Skeletal muscle satellite cell (primary cell): ENCODE data around the gene FAM181B. TPM values are rescaled to one million over a fixed set of nuclear protein-coding genes. Genes with fewer than 3 reads are reported as not detected.

Experiments
- H3K27me3 ChIP-seq: 2 replicates; pipeline ENCODE4 v1.7.0; 2013; ENCODE audit warnings: low read length; ENCODE audit not compliant: control insufficient read depth, insufficient read depth
- H3K36me3 ChIP-seq: 2 replicates; pipeline ENCODE4 v1.7.0; 2013; ENCODE audit warnings: mild to moderate bottlenecking, control low read depth, low read length; ENCODE audit not compliant: insufficient read depth
- H3K4me1 ChIP-seq: 2 replicates; pipeline ENCODE4 v1.7.0; 2013; ENCODE audit warnings: low read length; ENCODE audit not compliant: control insufficient read depth, insufficient read depth
- H3K4me2 ChIP-seq: 2 replicates; pipeline ENCODE4 v1.7.0; 2013; ENCODE audit warnings: mild to moderate bottlenecking, low read length
- H3K4me3 ChIP-seq: 2 replicates; pipeline ENCODE4 v1.7.0; 2013; ENCODE audit warnings: low read length
- H3K9ac ChIP-seq: 2 replicates; pipeline ENCODE4 v1.7.0; 2013; ENCODE audit warnings: mild to moderate bottlenecking, low read depth, low read length, moderate library complexity
- H3K9me3 ChIP-seq: replicated peaks from 2 replicates; pipeline ENCODE4 v1.7.0; 2013; ENCODE audit warnings: mild to moderate bottlenecking, control low read depth, low read length
- total RNA-seq: library from RNA; depleted of rRNA; stranded (reverse); fragments of >200 nt; gene quantifications from 2 replicates; pipeline ENCODE4 v1.2.3, GENCODE V29; 2012; rRNA removed

Gene FAM181B
- total RNA-seq, result not detected in 2 replicates

GRCh38 chr11:82733444-82734119 is at the start of gene FAM181B:
Gene FAM181B (minus strand): TSS chr11:82733864. CDS start chr11:82733729, 135 bp downstream.
- Histone ChIP-seq H3K9ac (no peak within 1 kb of the TSS), H3K27me3 (peaks cover 84% of the 10 kb centered on the region)

GRCh38 chr11:82782825-82783374 is 49.2 kb upstream of the FAM181B start:
- H3K4me1 ChIP-seq, result no peaks in the 10 kb centered on the region
- no peak overlapping the region for H3K4me3 ChIP-seq
- no peak overlapping the region for H3K9ac ChIP-seq
- H3K4me2 ChIP-seq, result no peak overlapping the region
- H3K27me3 ChIP-seq, result no peaks in the 10 kb centered on the region
- no peaks in the 10 kb centered on the region for H3K36me3 ChIP-seq
- no peaks in the 10 kb centered on the region for H3K9me3 ChIP-seq

More at GRCh38 chr11:82733444-82734119, at the start of gene FAM181B:
- Histone ChIP-seq H3K36me3 (no peaks in the 10 kb centered on the region), H3K4me1 (no peaks in the 10 kb centered on the region), H3K4me3 (peak within 1 kb of the TSS; percentile 66), H3K4me2 (peak within 1 kb of the TSS; percentile 83), H3K9me3 (no peaks in the 10 kb centered on the region)

- Histone ChIP-seq H3K27me3 (no peaks in the 10 kb centered on the region), H3K9me3 (no peaks in the 10 kb centered on the region), H3K36me3 (no peaks in the 10 kb centered on the region)
Observed at GRCh38 chr11:82778776-82779175, 45.1 kb upstream of the FAM181B start.

GRCh38 chr11:82776377-82776776 is 42.7 kb upstream of the FAM181B start:
- Histone ChIP-seq H3K4me3 (no peak overlapping the region), H3K36me3 (no peaks in the 10 kb centered on the region), H3K9me3 (no peaks in the 10 kb centered on the region), H3K4me1 (peaks cover 6% of the 10 kb centered on the region), H3K4me2 (no peak overlapping the region), H3K9ac (no peak overlapping the region), H3K27me3 (no peaks in the 10 kb centered on the region)

More at GRCh38 chr11:82778776-82779175, 45.1 kb upstream of the FAM181B start:
- Histone ChIP-seq H3K9ac (no peak overlapping the region), H3K4me1 (peaks cover 6% of the 10 kb centered on the region), H3K4me3 (no peak overlapping the region), H3K4me2 (no peak overlapping the region)

- Histone ChIP-seq H3K4me3 (no peak overlapping the region), H3K27me3 (no peaks in the 10 kb centered on the region), H3K36me3 (no peaks in the 10 kb centered on the region), H3K9ac (no peak overlapping the region), H3K9me3 (no peaks in the 10 kb centered on the region), H3K4me1 (peaks cover 6% of the 10 kb centered on the region), H3K4me2 (peak overlapping the region; percentile 29)
Observed at GRCh38 chr11:82775736-82776346, 42.2 kb upstream of the FAM181B start.

- Histone ChIP-seq H3K9me3 (no peaks in the 10 kb centered on the region), H3K4me3 (no peak overlapping the region), H3K27me3 (no peaks in the 10 kb centered on the region)
Observed at GRCh38 chr11:82775218-82775617, 41.6 kb upstream of the FAM181B start.

GRCh38 chr11:82771781-82772180 is 38.1 kb upstream of the FAM181B start:
- no peaks in the 10 kb centered on the region for H3K9me3 ChIP-seq
- H3K27me3 ChIP-seq, result peaks cover 4% of the 10 kb centered on the region
- H3K4me3 ChIP-seq, result no peak overlapping the region
- no peaks in the 10 kb centered on the region for H3K36me3 ChIP-seq
- H3K4me2 ChIP-seq, result no peak overlapping the region
- no peak overlapping the region for H3K9ac ChIP-seq
- peaks cover 6% of the 10 kb centered on the region for H3K4me1 ChIP-seq

More at GRCh38 chr11:82775218-82775617, 41.6 kb upstream of the FAM181B start:
- Histone ChIP-seq H3K36me3 (no peaks in the 10 kb centered on the region), H3K9ac (no peak overlapping the region), H3K4me1 (peaks cover 6% of the 10 kb centered on the region), H3K4me2 (no peak overlapping the region)

GRCh38 chr11:82767123-82767522 is 33.5 kb upstream of the FAM181B start:
- Histone ChIP-seq H3K4me3 (no peak overlapping the region), H3K36me3 (no peaks in the 10 kb centered on the region), H3K9ac (no peak overlapping the region), H3K4me1 (no peaks in the 10 kb centered on the region), H3K27me3 (peaks cover 4% of the 10 kb centered on the region), H3K4me2 (no peak overlapping the region), H3K9me3 (no peaks in the 10 kb centered on the region)

- H3K4me3 ChIP-seq, result no peak overlapping the region
- peaks cover 4% of the 10 kb centered on the region for H3K27me3 ChIP-seq
- H3K36me3 ChIP-seq, result no peaks in the 10 kb centered on the region
- no peak overlapping the region for H3K9ac ChIP-seq
- no peaks in the 10 kb centered on the region for H3K9me3 ChIP-seq
- no peak overlapping the region for H3K4me2 ChIP-seq
- no peaks in the 10 kb centered on the region for H3K4me1 ChIP-seq
Observed at GRCh38 chr11:82765466-82766034, 31.9 kb upstream of the FAM181B start.

- no peak overlapping the region for H3K4me2 ChIP-seq
- H3K36me3 ChIP-seq, result no peaks in the 10 kb centered on the region
- H3K9me3 ChIP-seq, result no peaks in the 10 kb centered on the region
- peaks cover 11% of the 10 kb centered on the region for H3K27me3 ChIP-seq
- no peak overlapping the region for H3K9ac ChIP-seq
- no peak overlapping the region for H3K4me3 ChIP-seq
- no peaks in the 10 kb centered on the region for H3K4me1 ChIP-seq
Observed at GRCh38 chr11:82763167-82763566, 29.5 kb upstream of the FAM181B start.

- no peak overlapping the region for H3K9ac ChIP-seq
Observed at GRCh38 chr11:82759649-82760048, 26.0 kb upstream of the FAM181B start.

More at GRCh38 chr11:82759649-82760048, 26.0 kb upstream of the FAM181B start:
- Histone ChIP-seq H3K4me2 (no peak overlapping the region), H3K27me3 (peaks cover 30% of the 10 kb centered on the region), H3K9me3 (no peaks in the 10 kb centered on the region), H3K4me3 (no peak overlapping the region), H3K36me3 (no peaks in the 10 kb centered on the region), H3K4me1 (no peaks in the 10 kb centered on the region)
